GM19467 (cell line): Measurements from ENCODE around the gene GNA15.

Experiments
- ATAC-seq: cut with Tn5 transposase; IDR thresholded peaks from one replicate; pipeline ENCODE4 v1.9.1; 2021; ENCODE audit warnings: mild to moderate bottlenecking, moderate library complexity; ENCODE audit not compliant: unreplicated experiment

GNA15 gene

DNA sequence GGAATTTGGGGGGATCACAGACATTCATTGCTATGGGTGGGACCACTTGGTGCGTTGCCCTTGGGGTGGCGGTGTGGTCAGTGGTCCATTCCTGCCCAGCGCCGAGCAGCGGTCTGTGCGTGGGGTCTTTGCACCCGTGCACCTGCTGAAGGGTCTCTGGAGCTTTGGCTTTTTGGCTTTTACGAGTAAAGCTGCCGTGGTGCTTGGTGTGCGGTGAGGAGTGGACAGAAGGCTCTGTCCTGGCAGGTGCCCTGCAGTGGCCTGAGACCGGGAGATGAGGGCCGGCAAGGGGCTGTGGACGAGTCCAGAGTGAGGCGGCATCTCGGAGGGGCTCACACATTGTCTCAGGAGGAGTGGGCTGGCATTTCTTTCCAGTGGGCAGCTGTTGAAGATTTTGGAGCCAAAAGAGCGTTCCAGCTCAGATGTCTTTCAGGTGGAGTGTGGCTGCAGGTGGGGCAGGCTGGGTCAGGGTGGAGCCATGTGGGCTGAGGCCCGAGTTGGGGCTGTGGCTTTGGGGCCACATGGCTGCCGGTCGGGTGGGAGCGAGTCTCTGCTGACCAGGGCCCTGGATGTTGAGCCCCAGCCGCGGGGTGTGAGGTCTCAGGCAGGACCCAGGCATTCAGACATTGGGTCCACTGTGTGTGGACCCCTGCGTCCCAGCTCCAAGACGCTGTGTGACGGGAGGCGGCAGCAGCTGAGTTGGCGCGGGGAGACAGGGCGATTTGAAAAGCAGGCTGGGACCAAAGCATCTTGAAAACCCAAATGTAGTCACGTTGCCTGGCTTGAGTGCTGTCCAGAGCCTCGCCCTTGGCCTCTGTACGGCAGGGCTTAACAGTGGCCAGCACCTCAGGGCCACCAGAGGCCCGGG lies 30.0 kb upstream of the GNA15 start:
- no peak for ATAC-seq

DNA sequence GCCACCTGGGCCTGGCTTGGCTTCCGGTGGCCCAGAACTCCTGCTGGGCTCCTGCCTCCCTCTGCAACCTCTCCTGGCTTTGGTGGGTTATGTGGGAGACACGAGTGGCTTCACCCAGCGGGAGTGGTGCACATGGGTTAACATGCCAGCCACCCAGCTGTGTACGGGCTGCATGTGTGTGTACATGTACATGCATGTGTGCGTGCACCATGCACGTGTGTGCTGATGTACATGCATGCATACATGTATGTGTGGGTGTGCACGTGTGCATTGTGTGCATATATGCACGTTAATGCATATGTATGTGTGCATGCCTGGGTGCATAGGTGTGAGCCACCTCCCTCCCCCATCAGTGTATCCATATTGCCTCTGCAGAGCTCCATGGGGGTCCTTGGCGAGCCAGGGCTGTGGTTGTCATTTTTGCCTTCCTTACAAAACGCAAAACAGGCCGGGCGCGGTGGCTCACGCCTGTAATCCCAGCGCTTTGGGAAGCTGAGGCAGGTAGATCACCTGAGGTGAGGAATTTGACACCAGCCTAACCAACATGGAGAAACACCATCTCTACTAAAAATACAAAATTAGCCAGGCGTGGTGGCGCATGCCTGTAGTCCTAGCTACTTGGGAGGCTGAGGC lies 29.2 kb upstream of the GNA15 start:
- no peak for ATAC-seq

DNA sequence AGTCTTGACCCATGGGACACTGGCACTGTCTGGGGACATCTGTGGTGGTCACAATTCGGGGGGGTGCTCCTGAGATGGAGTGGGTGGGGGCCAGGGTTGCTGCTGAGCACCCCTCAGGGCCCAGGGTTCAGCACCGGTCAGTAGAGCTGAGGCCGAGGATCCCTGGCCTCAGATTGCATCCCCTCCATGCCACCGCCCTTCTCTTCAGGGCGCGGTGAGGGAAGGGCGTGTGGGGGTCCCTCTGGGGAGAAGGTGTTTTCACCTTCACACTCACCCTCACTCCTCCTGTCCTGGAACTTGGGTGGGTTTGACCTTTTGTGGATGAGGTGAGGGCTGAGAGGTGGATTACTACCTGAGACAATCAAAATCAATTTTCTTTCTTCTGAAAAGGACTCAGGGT lies 28.2 kb upstream of the GNA15 start:
- no peak for ATAC-seq

DNA sequence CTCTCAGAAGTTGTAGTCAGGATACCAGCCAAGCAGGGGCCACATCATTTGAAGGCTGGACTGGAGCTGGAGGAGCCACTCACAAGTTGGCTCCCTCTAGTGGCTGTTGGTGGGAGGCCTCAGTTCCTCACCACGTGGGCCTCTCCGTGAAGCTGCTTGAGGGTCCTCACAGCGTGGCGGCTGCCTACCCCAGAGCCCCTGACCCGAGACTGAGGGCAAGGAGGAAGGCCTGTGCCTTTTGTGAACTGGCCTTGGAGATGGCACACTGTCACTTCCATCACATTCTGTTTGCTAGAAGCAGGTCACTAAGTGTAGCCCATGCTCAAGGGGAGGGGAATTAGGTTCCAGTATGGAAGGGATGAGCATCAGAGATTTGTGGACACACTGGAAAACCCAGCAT lies 27.1 kb upstream of the GNA15 start:
- no peak for ATAC-seq

DNA sequence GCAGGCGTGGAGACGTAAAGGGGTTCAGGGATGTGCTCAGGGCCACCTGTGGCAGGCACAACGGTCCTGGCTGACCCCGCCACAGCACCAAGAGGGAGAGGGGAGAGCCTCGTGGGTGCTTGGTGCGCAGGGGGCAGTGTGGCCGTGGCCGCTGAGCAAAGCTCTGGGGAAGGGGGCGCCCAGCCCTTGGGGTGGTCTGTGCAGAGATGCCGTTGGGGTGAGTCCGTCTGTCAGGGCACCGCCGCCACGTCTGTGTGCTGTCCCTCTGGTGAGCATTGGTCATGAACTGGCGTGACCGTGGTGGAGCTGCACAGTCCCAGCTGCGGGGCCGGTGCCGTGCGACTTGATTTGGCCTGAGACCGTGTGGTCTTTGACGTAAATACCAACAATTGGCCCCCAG lies 26.3 kb upstream of the GNA15 start:
- no peak for ATAC-seq

DNA sequence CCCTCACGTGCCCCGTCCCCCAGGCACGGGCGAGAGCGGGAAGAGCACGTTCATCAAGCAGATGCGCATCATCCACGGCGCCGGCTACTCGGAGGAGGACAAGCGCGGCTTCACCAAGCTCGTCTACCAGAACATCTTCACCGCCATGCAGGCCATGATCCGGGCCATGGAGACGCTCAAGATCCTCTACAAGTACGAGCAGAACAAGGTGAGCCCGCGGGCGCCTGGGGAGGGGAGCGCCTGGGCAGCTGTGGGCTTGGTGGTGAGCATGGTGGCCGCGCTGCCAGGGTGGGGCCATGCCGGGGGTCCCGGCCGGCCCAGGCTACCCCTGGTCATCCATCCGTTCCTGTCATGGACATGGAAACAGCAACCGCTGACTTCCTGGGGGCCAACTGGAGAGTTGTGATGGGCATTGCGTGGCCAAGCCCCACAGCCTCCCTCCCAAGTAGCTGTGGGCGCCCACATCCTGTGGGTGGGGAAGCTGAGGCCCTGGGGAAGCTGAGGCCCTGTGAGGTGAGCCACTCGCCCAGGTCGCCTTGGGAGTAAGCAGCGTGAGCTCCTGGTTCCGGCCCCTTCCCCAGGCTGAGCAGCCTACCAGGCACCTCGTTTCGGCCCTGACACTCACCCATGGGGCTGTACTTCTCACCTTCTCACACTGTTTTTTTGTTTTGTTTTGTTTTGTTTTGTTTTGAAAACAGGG lies 25.6 kb upstream of the GNA15 start:
- no peak for ATAC-seq

DNA sequence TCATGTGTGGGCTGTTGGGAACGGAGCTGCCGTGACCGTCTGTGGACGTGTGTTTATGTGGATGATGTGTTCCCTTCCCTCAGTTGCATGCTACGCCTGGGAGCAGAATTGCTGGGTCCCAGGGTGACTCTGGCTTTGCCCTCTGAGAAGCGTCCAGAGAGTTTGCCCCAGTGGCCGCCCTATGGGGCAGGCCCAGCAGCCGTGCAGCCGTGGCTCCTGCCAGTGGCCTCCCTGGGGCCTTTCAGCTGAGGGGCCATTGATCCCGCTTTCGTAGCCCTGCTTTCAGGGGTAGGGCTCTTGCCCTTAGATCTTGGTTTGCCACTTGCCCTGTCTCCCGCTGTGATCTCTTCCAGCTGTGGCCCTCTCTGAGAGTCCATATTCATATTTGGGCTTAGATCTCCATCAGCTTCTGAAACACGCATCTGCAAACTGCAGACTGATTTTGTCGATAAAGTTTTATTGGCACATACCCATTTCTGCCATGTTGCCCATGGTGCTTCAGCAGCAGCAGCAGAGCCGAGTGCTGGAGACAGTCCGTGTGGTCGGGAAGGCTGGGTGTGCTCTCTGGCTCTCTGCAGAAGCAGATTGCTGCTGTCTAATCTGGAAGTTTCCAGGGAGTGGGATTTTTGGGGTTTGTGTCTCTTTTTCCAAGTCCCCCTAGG lies 24.1 kb upstream of the GNA15 start:
- no peak for ATAC-seq

DNA sequence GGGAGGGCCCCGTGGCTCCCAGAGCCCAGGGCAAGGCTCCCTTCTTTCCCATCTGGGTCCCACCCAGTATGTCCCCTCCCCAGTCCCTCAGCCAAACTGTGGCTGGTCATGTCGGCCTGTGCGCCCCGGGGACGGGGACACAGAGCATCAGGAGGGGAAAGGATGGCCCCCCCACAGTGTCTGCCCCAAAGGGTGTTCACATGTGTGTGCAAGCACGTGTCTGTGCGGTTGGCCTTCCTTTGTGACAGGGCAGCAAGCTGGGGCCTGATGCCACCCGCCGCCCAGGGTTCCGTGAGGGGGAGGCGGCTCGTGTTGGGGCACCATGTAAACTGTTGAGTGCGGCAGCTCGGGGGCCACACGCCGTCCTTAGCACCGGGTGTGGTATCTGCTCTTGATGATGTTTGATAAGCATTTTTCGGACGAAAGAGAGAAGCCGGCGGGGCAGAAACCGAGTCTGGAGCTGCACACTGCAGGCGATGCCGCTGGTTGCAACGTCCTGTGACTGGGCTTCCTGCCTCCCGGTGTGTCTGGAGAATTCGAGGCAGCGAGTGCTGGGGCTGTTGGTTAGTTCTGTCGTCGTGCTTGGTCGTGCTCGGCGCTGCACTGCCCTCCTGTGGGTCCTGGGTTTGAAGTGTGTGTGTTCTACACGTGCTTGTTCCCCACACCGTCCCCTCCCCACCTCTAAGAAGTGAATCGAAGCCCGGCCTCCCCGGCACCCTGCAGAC lies 23.3 kb upstream of the GNA15 start:
- ATAC-seq = no peak

DNA sequence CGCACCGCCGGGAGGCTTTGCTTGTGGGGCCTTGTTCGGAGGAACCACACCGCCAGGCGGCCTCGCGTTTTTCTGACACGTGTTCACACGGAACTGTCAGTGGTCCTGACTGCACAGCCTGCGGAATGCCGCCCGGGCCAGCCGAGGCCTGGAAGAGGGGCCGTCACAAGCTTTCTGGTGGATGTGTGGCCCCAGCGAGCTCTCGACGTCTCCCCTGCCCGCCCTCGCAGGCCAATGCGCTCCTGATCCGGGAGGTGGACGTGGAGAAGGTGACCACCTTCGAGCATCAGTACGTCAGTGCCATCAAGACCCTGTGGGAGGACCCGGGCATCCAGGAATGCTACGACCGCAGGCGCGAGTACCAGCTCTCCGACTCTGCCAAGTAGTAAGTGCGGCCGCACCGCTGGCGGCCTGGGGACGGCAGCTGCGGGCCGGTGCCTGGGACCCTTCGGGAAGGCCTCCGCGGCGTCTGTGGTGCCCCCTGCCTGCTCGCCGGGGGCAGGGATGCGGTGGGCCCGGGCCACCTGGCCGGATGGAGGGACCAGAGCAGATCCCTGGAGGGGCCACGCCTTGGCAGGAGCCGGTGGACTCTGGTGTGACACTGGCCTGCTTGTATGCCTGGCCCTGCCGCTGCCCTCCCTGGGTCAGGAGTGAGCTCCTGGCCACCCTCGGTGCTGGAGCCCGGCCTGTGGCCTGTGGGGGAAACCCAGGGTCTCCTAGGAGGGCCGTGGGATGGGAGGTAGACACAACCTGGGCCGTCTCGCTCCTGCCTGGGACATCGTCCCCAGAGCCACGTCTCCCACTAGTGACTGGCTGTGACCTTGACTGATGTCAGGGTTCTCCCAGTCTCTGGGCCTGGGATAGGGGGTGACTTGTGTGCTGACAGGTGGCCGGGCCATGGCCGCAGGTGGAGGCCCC lies 22.5 kb upstream of the GNA15 start:
- no peak for ATAC-seq

DNA sequence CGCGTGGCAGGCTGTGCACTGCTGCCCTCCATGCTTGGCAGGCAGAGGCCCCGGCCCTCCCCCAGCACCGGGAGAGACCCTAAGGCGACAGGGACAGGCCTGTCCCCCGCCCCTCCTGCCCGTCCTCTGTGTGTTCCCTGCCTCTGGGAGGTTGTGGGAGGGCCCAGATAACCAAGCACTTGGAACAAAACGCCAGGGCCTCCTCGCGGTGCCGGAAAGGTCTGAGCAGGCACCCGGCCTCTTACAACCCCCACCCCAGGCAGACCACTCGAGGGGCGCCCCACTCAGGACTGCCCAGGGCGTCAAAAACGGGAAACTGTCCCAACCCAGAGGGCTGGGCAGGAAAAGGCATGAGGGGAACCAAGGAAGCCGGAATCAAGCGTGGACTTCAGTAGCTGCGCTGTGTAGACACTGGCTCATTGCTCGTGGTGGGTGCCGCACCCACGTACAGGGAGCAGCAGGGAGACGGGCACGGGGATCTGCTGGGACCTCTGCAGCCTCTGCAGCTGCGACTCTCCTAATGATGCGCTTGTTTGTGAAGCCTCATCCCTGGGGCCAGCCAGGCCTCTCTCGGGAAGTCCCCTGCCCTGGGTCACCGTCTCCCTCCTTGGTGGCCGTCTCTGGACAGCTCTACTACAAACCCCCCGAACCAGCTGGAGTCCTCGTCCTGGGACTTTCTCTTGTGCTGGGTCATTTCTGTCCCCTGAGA lies 21.7 kb upstream of the GNA15 start:
- ATAC-seq = no peak

DNA sequence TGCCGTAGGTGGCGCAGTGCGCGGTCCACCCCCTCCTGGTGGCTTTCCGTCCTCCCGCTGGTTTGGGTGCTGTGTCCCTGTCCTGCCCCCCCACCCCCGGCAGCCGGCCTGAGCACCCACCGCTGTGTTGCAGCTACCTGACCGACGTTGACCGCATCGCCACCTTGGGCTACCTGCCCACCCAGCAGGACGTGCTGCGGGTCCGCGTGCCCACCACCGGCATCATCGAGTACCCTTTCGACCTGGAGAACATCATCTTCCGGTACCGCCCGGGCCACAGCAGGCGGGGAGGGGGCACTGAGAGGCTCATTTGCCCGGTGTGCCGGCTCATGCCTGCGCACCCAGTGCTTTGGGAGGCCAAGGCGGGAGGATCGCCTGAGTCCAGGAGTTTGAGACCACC lies 21.0 kb upstream of the GNA15 start:
- ATAC-seq = no peak

DNA sequence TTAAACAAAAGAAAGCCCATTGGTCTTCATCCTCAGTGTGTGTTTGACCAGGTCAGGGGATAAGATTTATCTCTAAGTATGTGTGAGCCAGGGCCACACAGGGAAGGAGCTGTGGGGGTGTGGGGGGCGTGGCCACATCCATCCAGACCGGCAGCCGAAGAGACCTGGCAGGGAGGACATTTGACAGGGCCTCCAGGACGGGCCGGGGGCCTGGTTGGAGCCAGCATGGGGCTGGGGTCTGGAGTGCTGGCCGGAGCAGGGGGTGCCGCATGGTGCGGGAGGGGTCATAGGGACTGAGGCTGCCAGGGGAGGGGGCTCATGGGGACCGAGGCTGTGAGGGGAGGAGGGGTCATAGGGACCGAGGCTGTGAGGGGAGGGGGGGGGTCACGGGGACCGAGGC lies 20.4 kb upstream of the GNA15 start:
- no peak for ATAC-seq

DNA sequence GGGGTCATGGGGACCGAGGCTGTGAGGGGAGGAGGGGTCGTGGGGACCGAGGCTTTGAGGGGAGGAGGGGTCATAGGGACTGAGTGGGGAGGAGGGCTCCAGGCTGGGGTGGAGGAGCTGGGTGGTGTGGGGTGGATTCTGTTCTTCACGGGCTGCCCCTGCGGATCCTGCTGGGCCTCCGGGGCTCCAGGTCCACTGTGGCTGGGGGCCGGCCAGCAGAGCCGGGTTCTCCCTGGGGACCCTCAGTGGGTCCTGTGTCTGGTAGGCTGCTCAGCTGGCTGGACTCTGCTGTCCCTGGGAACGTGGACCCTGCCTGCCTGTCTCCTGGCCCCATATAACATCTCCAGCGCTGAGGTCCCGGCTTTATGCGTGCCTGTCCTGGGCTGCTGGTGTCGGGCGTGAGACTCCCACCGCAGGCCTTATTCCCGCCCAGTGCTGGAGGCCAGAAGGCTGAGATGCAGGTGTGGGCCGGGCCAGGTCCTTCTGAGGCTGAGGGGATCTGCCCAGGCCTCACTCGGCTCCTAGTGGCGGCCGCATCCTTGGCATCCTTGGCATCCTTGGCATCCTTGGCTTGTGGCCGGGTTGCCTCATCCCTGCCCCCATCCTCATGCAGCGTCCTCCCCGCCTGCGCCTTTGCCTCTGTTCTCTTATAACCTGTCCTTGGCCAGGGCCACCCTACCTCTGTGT lies 19.8 kb upstream of the GNA15 start:
- no peak for ATAC-seq

DNA sequence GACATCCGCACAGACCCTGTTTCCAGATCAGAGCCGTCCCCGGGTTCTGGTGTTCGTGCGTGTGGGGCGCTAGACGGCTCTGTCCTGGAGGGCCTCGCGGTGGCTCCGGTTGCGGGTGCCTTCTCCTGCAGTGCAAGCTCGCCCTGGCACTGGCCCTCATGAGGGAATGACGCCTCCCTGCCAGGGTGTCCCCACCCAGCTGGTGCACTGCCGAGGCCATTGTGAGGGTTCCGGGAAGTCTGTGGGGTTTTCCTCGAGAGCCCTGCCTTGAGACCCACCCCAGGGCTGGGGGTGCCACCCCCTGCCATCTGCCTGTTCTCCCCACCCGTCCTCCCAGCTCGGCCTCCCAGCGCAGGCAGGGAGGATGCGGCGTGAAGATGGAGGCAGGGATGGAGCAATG lies 19.2 kb upstream of the GNA15 start:
- no peak for ATAC-seq

DNA sequence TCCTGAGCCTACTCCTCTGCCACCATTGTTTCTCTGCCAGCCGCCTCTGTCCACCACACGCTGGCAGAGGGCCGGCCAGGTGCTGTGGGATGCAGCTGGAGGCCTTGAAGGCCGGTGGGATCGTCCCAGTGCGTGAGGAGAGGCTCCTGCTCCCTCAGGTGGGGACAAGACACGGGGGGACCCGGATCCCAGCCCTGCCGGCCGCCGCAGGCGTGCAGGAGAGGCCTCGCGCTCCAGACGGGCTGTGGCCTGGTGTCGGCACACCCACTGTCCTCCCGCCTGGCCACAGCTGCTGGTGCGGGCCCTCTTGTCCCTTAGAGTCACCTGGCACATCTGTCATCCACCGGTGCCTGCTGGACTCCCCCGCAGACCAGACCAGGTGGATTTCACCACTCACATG lies 18.1 kb upstream of the GNA15 start:
- no peak for ATAC-seq

DNA sequence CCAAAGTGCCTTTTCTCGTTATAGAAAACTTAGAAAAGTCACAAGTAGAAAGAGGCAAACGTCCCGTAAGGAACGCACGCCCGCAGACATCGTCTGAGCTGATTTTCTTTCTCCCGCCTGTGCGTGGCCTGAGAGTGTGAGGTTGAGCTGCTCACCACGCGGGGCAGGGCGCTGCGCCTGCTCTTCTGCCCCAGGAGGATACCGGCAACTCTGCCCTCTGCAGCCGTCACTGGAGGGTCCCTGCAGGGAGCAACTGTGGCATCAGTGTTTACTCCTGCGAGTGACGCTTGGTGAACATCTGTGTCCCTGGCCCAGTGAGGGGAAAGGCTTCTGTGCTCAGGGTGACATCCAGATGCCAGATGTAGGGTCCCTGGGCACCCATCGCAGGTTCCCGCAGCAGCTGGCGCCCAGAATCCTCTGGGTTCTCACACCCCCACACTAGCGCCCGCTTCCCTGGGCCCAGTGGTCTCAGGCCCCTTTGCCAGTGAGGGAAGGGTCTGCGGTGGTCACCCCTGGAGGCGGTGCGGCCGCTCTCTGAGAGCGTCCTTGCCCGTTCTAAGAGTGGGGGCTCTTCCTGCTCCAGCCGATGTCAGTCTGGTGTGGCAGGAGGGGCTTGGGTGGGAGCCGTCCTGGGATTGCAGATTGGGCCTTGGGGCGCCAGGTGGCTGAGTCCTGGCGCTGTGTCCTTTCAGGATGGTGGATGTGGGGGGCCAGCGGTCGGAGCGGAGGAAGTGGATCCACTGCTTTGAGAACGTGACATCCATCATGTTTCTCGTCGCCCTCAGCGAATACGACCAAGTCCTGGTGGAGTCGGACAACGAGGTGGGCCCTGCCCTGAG lies 17.4 kb upstream of the GNA15 start:
- ATAC-seq = no peak

DNA sequence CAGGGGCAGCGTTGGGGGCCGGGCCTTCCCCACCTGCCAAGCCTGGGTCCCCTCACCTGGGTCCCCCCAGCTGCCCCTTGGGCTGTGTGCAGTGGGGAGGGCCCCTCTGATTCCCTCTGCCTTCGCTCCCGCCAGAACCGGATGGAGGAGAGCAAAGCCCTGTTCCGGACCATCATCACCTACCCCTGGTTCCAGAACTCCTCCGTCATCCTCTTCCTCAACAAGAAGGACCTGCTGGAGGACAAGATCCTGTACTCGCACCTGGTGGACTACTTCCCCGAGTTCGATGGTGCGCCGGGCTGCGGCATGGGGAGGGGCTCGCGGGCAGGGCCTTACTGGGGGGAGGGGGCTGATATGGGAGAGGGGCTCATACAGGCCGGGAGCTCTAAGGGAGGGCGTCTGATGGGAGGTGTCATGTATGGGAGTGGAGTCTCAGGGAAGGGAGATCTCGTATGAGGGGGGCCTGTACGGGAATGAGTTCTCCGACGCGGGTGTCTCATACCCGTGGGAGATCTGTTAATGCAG lies 16.7 kb upstream of the GNA15 start:
- no peak for ATAC-seq
